ENCODE measurements around the gene RDH5. TPM values are rescaled to one million over a fixed set of nuclear protein-coding genes. Genes with fewer than 3 reads are reported as not detected.

Gene RDH5
- total RNA-seq, 1 donor from 2014 or later: 11.2 TPM

DNA sequence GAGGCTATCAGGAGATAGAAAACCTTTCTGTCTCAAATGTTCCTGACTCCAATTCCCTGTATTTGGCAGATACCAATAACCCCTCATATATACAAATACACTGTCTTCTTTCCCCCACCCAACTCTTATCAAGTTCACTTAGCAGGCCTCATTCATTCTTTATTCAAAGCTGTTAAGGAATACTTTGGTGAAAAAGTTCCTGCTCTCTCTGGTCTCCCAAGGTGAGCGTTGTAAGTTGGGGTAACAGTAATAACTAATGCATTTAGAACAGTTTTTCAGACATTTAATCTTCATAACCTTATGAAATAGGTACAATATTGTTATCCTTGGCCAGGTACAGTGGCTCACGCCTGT, 18.8 kb downstream of the RDH5 start:
- Mint-ChIP-seq H3K36me3 (no peaks in the 10 kb centered on the region), H3K27ac (peak overlapping the region; percentile 91), H3K27me3 (ENCODE audit: low read depth) (no peaks in the 10 kb centered on the region), H3K4me1 (peaks cover 36% of the 10 kb centered on the region), H3K4me3 (no peak overlapping the region), H3K9me3 (no peaks in the 10 kb centered on the region)
- TF ChIP-seq, protein P1, sequence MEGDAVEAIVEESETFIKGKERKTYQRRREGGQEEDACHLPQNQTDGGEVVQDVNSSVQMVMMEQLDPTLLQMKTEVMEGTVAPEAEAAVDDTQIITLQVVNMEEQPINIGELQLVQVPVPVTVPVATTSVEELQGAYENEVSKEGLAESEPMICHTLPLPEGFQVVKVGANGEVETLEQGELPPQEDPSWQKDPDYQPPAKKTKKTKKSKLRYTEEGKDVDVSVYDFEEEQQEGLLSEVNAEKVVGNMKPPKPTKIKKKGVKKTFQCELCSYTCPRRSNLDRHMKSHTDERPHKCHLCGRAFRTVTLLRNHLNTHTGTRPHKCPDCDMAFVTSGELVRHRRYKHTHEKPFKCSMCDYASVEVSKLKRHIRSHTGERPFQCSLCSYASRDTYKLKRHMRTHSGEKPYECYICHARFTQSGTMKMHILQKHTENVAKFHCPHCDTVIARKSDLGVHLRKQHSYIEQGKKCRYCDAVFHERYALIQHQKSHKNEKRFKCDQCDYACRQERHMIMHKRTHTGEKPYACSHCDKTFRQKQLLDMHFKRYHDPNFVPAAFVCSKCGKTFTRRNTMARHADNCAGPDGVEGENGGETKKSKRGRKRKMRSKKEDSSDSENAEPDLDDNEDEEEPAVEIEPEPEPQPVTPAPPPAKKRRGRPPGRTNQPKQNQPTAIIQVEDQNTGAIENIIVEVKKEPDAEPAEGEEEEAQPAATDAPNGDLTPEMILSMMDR (IDR thresholded peaks at IDR 0.05; ENCODE audit: unreplicated experiment): peak; percentile 11
- no peak for DNase-seq (ENCODE audit: low spot score in 2 of 2, unreplicated experiment in 2 of 2)

GRCh38 chr12:55741931-55742680, 21.9 kb downstream of the RDH5 start:
- Mint-ChIP-seq H3K4me1 (peaks cover 52% of the 10 kb centered on the region), H3K27me3 (ENCODE audit: low read depth) (no peaks in the 10 kb centered on the region), H3K4me3 (peak overlapping the region; percentile 85), H3K27ac (peak overlapping the region; percentile 94), H3K36me3 (no peaks in the 10 kb centered on the region), H3K9me3 (no peaks in the 10 kb centered on the region)
- DNase-seq (ENCODE audit: low spot score in 2 of 2, unreplicated experiment in 2 of 2): no peak
- TF ChIP-seq, protein P1 (IDR thresholded peaks at IDR 0.05; ENCODE audit: unreplicated experiment): no peak

GRCh38 chr12:55742719-55743405, 22.7 kb downstream of the RDH5 start, which contains the start of gene GDF11:
Gene GDF11, plus strand, starts transcription at chr12:55743122. Its CDS starts 195 bp downstream, at chr12:55743317.
- Mint-ChIP-seq H3K4me3 (peak within 1 kb of the TSS; percentile 90), H3K27ac (peak within 1 kb of the TSS; percentile 94), H3K36me3 (no peaks in the 10 kb centered on the region), H3K27me3 (ENCODE audit: low read depth) (no peaks in the 10 kb centered on the region), H3K4me1 (peaks cover 44% of the 10 kb centered on the region), H3K9me3 (no peaks in the 10 kb centered on the region)
- TF ChIP-seq, protein P1 (IDR thresholded peaks at IDR 0.05; ENCODE audit: unreplicated experiment): no peak
- DNase-seq (ENCODE audit: low spot score in 2 of 2, unreplicated experiment in 2 of 2): peak; percentile 69 to 76

- TF ChIP-seq, protein P1 (IDR thresholded peaks at IDR 0.05; ENCODE audit: unreplicated experiment): no peak
- H3K9me3 Mint-ChIP-seq: no peaks in the 10 kb centered on the region
- peak overlapping the region; percentile 90 for H3K4me3 Mint-ChIP-seq
- no peaks in the 10 kb centered on the region for H3K36me3 Mint-ChIP-seq
- H3K4me1 Mint-ChIP-seq: peaks cover 40% of the 10 kb centered on the region
- peak in 1 of 2 experiments; percentile 63 for DNase-seq (ENCODE audit: low spot score in 2 of 2, unreplicated experiment in 2 of 2)
- no peaks in the 10 kb centered on the region for H3K27me3 Mint-ChIP-seq (ENCODE audit: low read depth)
- H3K27ac Mint-ChIP-seq: peak overlapping the region; percentile 57
These were observed 23.5 kb downstream of the RDH5 start for GRCh38 chr12:55743406-55744339.

GRCh38 chr12:55744340-55745030, 24.3 kb downstream of the RDH5 start:
- no peaks in the 10 kb centered on the region for H3K27me3 Mint-ChIP-seq (ENCODE audit: low read depth)
- no peak for DNase-seq (ENCODE audit: low spot score in 2 of 2, unreplicated experiment in 2 of 2)
- TF ChIP-seq, protein P1 (IDR thresholded peaks at IDR 0.05; ENCODE audit: unreplicated experiment): no peak
- no peaks in the 10 kb centered on the region for H3K9me3 Mint-ChIP-seq
- peaks cover 37% of the 10 kb centered on the region for H3K4me1 Mint-ChIP-seq
- H3K4me3 Mint-ChIP-seq: peak overlapping the region; percentile 90
- peaks cover 4% of the 10 kb centered on the region for H3K36me3 Mint-ChIP-seq
- peak overlapping the region; percentile 57 for H3K27ac Mint-ChIP-seq
